A549 (cell line): Measurements from ENCODE around the gene GPAM.

Experiments
- CTCF ChIP-seq: fragments of >200 bp; sonication (Bioruptor Twin); formaldehyde crosslinking; IDR thresholded peaks from 3 replicates; pipeline ENCODE4 v1.5.1; 2016
- MYC ChIP-seq: IDR thresholded peaks from 2 replicates; pipeline ENCODE4 v1.6.1; 2012; ENCODE audit warnings: mild to moderate bottlenecking, inconsistent platforms, low read length, improper control_type of control experiment, borderline replicate concordance
- PHF8 ChIP-seq: fragments of 200-600 bp; sonication (generic); IDR thresholded peaks from 2 replicates; pipeline ENCODE4 v1.6.1; 2016; ENCODE audit warnings: low read depth, mild to moderate bottlenecking, antibody characterized with exemption, moderate library complexity, borderline replicate concordance
- POLR2A ChIP-seq: IDR thresholded peaks from 2 replicates; pipeline ENCODE4 v1.6.1; 2012; ENCODE audit warnings: mild to moderate bottlenecking, low read length
- SMC3 ChIP-seq: fragments of >200 bp; sonication (Bioruptor Twin); formaldehyde crosslinking; IDR thresholded peaks from 3 replicates; pipeline ENCODE4 v1.6.1; 2018; ENCODE audit warnings: inconsistent platforms
- TF ChIP-seq, protein P1 (sequence below): IDR thresholded peaks from 2 replicates; pipeline ENCODE4 v1.6.1; 2012
- TF ChIP-seq, protein P2 (sequence below): fragments of 450-650 bp; IDR thresholded peaks from 2 replicates; pipeline ENCODE4 v1.6.1; 2014; ENCODE audit warnings: antibody characterized with exemption

DNA sequence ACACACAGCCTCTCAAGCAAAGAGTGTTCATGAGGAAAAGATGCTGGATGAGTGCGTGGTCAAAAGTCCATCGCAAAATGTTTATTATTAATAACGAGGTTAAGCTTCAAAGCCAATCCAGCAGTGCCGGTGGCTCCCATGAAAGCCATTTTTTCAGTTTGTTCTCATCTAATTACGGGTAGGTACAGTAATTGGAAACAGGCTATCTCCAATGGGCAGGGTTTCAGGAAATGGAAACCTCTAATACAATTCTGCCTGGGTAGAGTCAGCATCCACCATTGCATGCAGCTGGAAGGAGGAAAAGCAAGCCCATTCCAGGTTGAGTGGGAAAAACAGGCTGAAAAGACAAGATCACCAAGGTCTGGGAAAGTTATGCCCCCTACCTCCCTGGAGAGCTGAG, 57.4 kb downstream of the GPAM start:
- TF ChIP-seq MYC (no peak), CTCF (no peak), SMC3 (no peak), POLR2A (no peak), PHF8 (no peak)
- TF ChIP-seq, protein P1, sequence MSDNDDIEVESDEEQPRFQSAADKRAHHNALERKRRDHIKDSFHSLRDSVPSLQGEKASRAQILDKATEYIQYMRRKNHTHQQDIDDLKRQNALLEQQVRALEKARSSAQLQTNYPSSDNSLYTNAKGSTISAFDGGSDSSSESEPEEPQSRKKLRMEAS, result no peak
- TF ChIP-seq, protein P2, sequence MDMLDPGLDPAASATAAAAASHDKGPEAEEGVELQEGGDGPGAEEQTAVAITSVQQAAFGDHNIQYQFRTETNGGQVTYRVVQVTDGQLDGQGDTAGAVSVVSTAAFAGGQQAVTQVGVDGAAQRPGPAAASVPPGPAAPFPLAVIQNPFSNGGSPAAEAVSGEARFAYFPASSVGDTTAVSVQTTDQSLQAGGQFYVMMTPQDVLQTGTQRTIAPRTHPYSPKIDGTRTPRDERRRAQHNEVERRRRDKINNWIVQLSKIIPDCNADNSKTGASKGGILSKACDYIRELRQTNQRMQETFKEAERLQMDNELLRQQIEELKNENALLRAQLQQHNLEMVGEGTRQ, result no peak
